Fibroblast of skin of left biceps (primary cell): ENCODE measurements around the gene LCE1B.

Source experiments
- DNase-seq, 2 experiments: peaks; one replicate each; pipeline ENCODE4 v3.0.0-alpha.2; 2013; ENCODE audit warnings: low read depth in 2 of 2

LCE1B gene, protein sequence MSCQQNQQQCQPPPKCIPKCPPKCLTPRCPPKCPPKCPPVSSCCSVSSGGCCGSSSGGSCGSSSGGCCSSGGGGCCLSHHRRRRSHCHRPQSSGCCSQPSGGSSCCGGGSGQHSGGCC

DNA sequence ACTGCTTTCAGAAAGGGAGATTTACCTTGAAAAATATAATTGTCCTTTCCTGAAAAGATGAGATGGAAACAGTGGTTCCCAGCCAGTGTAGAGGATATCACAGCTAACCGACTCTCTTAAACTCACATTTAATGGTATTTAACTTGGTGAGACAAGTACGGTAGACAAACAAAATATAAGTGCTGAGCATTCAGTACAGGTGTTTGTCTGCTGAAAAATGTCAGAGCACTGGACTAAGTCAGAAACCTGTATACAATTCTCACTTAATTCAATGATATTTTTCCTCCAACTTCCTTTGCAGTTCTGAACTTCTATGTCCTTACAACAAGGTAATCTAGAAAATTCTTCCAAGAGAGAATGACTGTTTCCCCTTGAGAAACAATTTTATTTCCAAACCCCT lies at the start of gene LCE1B:
Gene LCE1B, plus strand, starts transcription at position 301 of the 400 bp plus-strand sequence. CDS start 476 bp downstream, outside the sequence.
- DNase-seq: no peak

DNA sequence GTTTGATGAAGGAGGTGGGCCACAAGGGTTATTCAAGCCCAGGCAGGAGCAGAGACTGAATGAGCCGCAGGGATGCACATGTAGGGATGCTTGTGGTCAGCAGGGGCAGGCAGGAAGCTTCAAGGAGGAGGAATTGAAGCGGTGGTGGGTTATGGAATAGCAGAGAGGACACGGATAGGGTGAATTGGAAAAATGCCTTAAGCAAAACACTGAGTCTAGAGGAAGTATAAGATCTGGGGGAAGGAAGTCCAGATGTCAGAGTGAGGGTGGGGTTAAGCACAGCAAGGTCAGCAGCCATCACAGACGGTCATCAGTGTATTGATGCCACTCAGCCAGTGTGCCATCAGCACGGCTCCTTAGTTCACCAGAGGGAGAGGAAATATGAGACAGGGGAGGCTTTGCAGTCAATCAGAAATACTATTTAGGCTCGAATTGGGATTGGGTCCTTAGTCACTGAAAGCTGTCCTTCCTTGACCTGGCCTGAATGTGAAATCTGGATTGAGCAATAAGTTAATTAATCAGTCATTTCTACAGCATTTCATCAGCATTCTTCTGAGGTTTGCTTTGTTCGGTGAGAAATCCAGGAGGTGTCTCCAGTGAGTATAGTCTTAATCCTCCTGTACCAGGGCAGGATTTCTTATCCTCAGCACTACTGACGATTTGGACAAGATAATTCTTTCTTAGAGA lies 42.8 kb upstream of the LCE1B start:
- no peak for DNase-seq

DNA sequence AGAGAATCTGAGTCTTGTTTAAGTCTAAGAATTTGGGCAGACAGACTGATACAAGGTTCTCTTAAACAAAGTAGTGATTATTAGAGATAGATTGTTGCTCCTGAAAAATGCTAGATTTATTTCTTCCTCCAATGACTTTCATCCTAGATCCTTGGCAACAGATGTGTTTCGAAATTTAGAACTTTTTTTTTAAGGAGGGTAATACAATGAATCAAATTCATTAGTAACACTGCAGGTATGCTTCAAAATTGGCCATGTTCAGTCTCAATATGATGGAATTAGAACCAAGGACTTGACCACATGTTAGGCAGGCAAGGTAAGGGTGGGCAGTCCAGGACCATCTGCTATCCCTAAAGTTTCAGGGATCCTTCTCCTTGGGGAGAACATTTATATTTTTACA lies 41.4 kb upstream of the LCE1B start:
- no peak for DNase-seq

DNA sequence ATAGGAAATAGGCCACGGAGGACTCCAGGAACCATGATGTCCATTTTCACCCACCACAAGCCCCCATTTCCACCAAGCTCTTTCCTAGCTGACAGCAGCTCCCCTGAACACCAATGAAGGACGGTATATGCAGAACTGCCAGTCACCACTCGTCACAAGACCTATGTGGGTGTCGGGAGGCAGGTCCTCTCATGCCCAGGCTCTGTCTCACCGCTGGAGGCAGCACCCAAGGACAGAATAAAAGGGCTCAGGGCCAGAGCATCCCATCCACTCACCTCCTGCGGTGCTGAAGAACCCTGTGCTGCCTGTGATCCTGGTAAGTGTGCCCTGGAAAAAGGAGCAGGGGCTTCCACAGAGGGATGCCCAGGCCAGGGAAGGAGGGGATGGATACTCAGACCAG lies 36.9 kb upstream of the LCE1B start, which contains the start of gene LCE1F:
Gene LCE1F, plus strand, starts transcription at position 266 of the 400 bp plus-strand sequence. CDS start 1,232 bp downstream, outside the sequence.
- no peak for DNase-seq

DNA sequence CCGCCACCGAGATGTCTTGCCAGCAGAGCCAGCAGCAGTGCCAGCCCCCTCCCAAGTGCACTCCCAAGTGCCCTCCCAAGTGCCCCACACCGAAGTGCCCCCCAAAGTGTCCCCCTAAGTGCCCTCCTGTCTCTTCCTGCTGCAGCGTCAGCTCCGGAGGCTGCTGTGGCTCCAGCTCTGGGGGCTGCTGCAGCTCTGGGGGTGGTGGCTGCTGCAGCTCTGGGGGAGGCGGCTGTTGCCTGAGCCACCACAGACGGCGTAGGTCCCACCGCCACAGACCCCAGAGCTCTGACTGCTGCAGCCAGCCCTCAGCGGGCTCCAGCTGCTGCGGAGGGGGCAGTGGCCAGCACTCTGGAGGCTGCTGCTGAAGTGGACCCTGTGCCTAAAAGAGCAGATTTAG lies 35.4 kb upstream of the LCE1B start:
- no peak for DNase-seq

DNA sequence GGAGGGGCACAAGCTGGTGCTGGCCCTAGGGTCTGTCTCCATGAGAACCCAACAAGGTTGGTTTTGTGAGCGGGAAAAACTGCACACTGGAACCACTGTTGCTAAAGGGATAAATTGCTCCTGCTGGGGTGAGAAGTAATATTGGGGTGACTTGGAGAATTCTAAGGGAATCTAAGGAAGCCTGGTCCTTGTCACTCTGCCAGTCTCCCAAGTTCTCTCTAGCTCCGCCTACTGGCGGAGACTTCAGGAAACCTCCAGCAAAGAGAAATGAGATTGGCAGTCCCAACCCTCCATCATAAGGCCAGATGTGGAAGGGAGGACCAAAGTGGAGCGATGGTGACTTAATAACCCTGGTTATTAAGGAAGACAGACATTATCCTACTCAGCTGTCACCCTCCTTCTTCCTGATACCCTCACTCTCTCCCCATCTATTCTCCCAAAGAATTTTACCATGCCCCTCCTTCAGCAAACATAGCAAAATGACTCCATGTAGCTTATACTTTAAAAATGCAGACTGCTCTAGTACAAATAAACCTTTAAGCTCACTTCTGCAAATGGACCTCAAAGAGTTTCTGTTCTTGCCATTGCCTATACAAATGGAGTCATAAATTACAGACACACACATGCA lies 34.1 kb upstream of the LCE1B start:
- DNase-seq: no peak

DNA sequence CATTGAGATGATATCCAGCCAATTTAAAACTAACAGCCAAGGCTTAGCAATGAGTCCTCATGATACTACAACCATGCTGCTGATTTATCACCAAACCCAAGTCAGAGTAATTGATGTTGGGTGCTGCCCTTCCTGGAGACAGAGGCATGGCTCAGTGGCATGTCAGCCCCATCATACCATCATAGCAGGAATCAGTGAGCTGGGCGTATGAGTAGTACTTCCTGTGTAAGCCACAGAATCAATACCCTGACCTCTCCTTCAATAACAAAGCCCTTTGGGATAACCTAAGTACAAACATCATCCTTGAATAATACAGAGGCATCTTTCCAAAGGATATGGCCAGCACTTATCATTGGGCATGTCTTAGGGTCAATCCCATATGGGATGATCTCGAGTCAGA lies 28.7 kb upstream of the LCE1B start:
- DNase-seq: no peak

DNA sequence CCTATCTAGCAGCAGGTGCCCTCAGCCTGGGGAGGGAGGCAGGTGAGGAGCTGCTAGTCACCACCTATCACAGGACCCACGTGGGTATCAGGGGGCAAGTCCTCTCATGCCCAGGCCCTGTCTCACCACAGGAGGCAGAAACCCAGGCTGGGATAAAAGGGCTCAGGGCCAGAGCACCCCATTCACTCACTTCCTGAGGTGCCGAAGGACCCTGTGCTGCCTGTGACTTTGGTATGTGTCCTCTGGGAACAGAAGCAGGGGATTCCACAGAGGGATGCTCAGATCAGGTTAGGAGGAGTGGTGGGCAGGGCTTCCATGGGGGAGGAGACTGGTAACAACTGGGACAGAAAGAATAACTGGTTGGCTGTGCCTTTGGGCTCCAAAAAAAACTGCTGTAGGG lies 25.7 kb upstream of the LCE1B start, which contains the start of gene LCE1E:
Gene LCE1E, plus strand, starts transcription at position 181 of the 400 bp plus-strand sequence. CDS start 1,043 bp downstream, outside the sequence.
- DNase-seq: no peak

DNA sequence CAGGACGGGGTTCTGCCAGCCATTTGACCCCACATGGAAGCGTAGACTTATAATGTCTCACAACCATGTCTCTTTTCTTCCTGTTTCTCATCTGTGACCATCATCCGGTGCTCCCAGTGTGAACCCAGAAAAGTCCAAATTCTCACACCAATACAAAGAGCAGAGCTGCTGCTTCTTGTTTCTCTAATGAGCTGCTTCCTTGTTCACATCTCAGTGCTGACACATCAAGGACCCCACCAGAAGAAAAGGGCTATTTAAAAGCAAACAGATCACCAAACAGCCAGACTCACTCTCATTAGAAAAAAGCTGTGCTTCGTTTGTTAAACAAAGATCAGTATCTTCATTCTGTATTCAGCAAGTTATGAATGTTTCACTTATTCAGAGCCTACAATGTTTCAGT lies 16.1 kb upstream of the LCE1B start:
- no peak for DNase-seq

DNA sequence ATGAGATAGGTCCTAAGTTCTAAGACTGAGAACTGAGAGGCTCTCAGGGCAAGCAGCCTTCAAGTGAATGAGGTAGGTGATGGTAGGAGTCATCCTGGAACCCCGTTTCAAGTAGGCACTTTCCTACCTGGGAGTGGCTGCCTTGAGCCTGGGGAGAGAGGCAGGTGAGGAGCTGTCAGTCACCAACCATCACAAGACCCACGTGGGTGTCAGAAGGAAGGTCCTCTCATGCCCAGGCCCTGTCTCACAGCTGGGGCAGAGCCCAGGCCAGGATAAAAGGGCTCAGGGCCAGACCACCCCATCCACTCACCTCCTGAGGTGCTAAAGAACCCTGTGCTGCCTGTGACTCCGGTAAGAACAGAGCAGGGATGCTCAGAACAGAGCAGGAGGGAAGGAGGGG lies 15.3 kb upstream of the LCE1B start, which contains the start of gene LCE1D:
Gene LCE1D, plus strand, starts transcription at position 301 of the 400 bp plus-strand sequence. CDS start 1,074 bp downstream, outside the sequence.
- no peak for DNase-seq

DNA sequence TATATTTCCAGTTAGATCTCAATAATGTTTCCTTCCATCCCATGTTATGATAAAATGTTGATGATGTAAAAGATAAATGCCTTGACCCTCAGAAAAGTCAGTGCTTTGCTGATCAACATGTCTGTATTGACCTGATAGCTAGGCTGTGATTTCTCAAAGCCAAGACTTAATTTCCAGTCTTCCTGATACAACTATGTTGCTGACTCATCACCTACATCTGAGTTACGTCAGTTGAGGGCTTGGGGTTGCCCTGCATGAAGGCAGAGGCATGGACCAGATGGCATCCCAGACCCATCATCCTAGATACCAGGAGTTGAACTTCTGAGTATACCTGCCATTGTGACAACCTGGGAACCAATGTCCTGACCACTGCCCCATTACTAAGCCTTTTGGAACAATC lies 10.4 kb upstream of the LCE1B start:
- DNase-seq: no peak

DNA sequence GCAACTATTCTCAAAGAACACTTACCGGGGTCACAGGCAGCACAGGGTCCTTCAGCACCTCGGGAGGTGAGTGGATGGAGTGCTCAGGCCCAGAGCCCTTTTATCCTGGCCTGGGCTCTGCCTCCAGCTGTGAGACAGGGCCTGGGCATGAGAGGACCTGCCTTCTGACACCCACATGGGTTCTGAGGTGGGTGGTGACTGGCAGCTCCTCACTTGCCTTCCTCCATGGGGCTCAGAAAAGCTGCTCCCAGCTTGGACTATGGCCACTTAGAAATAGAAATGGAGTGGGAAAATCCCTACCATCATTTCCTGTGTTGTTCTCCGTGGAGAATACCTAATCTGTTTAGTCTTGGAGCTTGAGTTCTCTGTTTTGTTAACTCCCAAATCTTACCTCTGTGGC lies 5.2 kb upstream of the LCE1B start, which contains the start of gene LCE1C:
Gene LCE1C, minus strand, starts transcription at position 76 of the 400 bp plus-strand sequence. CDS start 1,173 bp downstream, outside the sequence.
- DNase-seq: no peak

DNA sequence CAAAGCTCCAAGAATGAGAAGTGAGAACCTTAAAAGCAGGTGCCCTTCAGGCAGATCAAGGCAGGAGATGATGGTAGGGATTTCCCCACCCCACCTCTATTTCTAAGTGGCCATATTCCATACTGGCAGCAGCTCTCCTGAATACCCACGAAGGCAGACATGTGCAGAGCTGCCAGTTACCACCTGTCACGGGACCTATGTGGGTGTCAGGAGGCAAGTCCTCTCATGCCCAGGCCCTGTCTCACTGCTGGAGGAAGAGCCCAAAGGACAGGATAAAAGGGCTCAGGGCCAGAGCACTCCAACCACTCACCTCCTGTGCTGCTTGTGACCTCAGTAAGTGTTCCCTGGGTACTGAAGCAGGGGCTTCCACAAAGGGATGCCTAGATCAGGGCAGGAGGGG lies 721 bp upstream of the LCE1B start:
- no peak for DNase-seq

DNA sequence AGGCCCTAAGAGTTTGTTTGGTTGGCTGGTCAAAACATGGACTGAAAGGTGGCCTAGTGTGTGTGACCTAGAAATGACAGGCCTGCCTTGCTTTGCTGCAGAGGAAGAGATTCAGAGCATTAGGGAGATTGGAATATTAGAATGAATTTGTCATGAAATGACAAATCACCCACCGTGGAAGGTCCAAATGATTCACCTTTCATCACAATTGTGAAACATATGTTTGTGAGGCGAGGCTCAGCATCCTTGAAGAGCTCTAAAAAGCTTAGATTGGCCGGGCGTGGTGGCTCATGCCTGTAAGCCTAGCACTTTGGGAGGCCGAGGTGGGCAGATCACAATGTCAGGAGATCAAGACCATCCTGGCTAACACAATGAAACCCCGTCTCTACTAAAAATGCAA lies 5.5 kb downstream of the LCE1B start:
- DNase-seq: no peak

DNA sequence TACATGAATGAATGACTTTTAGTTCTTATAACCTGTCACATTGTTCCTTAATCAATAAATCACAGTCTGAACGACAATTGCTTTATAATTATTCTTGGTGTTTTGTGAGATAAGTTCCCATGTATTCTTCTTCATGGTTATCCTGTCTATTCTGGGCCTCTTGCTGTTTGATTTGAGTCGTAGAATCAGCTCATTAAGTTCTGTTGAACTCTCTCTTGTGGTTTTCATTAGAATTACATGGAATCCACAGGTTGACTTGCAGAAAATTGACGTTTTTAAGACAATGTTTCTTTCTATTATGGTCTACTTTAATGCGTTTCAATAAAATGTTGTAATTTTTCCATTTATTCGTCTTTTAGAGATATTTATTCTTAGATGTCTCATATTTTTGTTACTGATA lies 11.5 kb downstream of the LCE1B start:
- DNase-seq: no peak

DNA sequence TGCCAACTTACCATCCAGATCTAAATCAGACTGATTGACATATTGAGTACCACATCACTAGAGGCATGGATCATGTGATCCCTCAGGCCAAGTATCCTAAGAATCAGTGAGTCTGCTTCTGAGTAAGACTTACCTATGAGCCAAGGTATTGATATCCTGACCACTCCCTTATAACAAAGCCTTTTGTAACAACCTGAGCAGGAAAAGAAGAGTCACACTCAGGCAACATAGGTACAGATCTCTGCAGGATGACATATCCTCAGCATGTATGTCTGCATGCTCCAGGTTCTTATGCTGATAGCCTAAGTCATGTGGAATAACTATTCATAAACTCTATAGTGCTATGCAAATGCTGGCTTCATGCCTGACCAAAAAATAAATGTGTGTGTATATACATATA lies 13.2 kb downstream of the LCE1B start:
- no peak for DNase-seq

DNA sequence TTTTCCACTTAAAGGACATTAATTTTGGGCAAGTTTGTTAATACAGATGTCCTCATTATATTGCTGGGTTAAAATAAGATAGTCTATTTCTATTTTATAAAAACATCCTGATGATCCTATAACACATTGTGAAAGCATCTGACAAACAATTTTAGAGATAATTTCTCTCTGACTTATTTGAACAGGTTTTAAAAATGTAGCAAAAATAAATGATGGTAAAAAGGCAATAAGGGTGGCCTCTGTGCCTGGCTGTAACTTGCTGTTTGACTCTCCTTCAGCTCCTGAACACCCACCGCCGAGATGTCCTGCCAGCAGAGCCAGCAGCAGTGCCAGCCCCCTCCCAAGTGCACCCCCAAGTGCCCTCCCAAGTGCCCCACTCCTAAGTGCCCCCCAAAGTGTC lies 15.4 kb downstream of the LCE1B start, which contains the start of gene LCE1A:
Gene LCE1A, plus strand, starts transcription at position 301 of the 400 bp plus-strand sequence. Its CDS starts 0 bp downstream, at position 301.
- no peak for DNase-seq

DNA sequence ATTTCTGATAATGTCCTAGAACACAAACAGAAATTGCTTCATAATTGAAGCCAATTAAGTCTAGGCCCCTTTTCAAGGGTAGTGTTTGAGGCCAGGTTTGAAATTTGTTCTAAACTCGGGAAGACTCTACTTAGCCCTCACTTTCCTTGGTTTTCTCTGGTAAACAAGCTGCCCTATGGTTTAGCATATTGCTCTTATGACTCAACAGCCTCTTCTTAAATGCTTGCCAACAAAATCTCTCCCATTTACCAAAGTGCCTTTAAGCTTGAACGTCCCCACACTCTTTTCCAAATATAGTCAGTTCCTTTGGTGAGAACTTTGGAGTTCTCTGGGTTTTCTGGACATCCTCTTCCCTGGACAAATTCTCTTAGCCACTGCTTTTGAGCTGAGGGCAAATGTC lies 25.1 kb downstream of the LCE1B start:
- DNase-seq: no peak

DNA sequence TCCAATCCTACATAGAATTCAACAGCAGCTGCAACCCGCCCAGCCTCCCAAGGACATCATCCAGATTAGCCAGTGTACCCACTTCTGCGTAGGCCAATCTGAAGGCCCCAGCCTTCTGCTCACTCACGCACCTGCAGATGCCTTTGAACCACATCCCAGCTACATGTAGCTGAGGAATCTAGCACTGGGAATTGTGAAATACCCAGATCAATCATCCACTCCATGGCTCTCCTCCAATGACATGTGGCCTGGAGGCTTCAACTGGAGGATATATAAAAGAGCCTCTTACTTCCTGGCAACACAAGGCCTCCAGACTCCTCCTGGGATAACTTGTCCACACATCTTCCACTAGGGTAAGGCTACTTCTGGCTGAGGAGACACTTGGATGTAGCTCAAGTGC lies 30.8 kb downstream of the LCE1B start, which contains the start of gene LCE6A:
Gene LCE6A, plus strand, starts transcription at position 301 of the 400 bp plus-strand sequence. CDS start 665 bp downstream, outside the sequence.
- DNase-seq: no peak

DNA sequence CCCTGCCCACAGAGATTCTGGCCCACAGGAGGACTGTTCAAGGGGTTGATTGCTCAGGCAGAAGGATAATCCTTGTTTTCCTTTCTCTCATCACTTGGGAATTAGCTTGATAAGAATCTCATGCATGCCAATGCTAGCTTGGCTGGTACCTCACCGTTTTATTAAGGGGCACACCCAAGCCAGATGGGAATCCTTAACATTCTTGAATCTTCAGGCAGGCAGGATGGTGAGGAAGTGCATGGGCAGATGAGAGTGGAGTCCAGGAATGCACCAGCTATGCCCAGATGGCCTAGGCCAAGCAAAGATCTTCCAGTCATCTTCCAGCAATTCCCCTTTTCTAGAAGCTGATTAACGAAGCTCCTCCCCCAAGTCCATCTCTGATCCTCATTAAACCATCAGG lies 43.9 kb downstream of the LCE1B start:
- DNase-seq: no peak

DNA sequence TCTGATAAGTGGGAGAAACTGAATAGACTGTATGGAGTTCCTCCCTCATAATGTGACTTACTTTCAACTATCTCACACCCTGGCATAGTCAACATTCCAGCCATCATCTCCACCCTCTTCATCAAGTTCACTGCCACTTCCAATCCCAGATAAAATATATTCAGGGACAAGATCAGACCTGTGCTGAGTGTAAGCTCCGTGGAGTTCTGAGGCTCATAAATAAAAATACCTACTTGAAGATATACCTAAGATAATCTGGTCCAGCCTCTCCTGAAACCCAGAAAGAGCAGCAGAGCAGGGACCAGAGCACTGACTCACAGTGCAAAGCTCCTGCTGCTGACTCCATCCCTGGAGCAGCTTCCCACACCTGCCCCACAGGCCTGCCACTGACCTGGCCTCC lies 46.3 kb downstream of the LCE1B start:
- DNase-seq: no peak

DNA sequence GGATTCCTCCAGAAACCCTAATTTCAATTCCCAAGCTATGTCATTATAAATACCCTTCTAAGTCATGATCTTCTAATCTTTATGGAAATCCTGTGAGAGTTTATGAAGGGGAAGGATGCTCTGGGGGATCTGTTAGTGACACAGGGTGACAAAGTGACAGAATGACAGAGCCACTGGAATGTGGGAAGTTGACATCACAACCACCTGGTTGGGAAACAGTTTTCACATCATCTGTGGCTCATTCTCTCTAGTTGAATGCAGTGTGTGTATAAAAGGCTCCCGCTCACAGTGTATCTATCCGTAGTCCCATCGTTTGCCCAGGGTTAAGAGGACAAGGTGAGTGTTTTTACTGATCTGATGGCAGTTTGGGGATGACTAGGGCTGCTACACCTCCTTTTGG lies 47.9 kb downstream of the LCE1B start, which contains the start of gene LCE7A:
Gene LCE7A, plus strand, starts transcription at position 301 of the 400 bp plus-strand sequence. CDS start 702 bp downstream, outside the sequence.
- no peak for DNase-seq
